ENCODE measurements around the gene ZCCHC4.
A peak's percentile ranks its signal among the peaks of the same experiment; 100 is the strongest.
"Not testable (repeated sequence)": the region's sequence is repeated elsewhere in the genome, so short reads cannot be mapped to it uniquely, and the experiment has no call there.

ZCCHC4 gene

GRCh38 chr4:25321703-25322102 lies 9.1 kb downstream of the ZCCHC4 start:
- DNase-seq = no peak

- not testable (repeated sequence) for DNase-seq
Measured at GRCh38 chr4:25328463-25328862, 15.9 kb downstream of the ZCCHC4 start.

GRCh38 chr4:25330335-25330734 lies 17.8 kb downstream of the ZCCHC4 start:
- no peak for DNase-seq

- DNase-seq = no peak
Measured at GRCh38 chr4:25330905-25331808, 18.6 kb downstream of the ZCCHC4 start.

GRCh38 chr4:25343671-25344070 lies 31.1 kb downstream of the ZCCHC4 start:
- no peak for DNase-seq

GRCh38 chr4:25345744-25346143 lies 33.2 kb downstream of the ZCCHC4 start:
- DNase-seq = no peak

GRCh38 chr4:25346913-25347312 lies 34.3 kb downstream of the ZCCHC4 start:
- no peak for DNase-seq

- DNase-seq = no peak
Measured at GRCh38 chr4:25347473-25347872, 34.9 kb downstream of the ZCCHC4 start.

GRCh38 chr4:25347971-25348370 lies 35.4 kb downstream of the ZCCHC4 start:
- no peak for DNase-seq

- DNase-seq = no peak
Measured at GRCh38 chr4:25350561-25350960, 38.0 kb downstream of the ZCCHC4 start.

GRCh38 chr4:25351777-25352416 lies 39.3 kb downstream of the ZCCHC4 start:
- DNase-seq = no peak

- DNase-seq = no peak
Measured at GRCh38 chr4:25356068-25356467, 43.5 kb downstream of the ZCCHC4 start.

GRCh38 chr4:25358515-25359275 lies 46.1 kb downstream of the ZCCHC4 start:
- DNase-seq = no peak

- DNase-seq = no peak
Measured at GRCh38 chr4:25361253-25361652, 48.7 kb downstream of the ZCCHC4 start.

- DNase-seq = no peak
Measured at GRCh38 chr4:25367004-25367621, 54.5 kb downstream of the ZCCHC4 start.

- DNase-seq = no peak
Measured at GRCh38 chr4:25367877-25368276, 55.3 kb downstream of the ZCCHC4 start.

GRCh38 chr4:25368315-25368714 lies 55.7 kb downstream of the ZCCHC4 start:
- DNase-seq = no peak

GRCh38 chr4:25370242-25370641 lies 57.7 kb downstream of the ZCCHC4 start:
- no peak for DNase-seq

- DNase-seq = not testable (repeated sequence)
Measured at GRCh38 chr4:25372549-25372948, 60.0 kb downstream of the ZCCHC4 start.

GRCh38 chr4:25376754-25377571 lies 64.4 kb downstream of the ZCCHC4 start, which contains the start of gene ANAPC4:
ANAPC4 (plus strand) TSS chr4:25377263; CDS start chr4:25377428, 165 bp downstream.
- DNase-seq = peak; percentile 20 to 39

GRCh38 chr4:25377572-25378436 lies 65.2 kb downstream of the ZCCHC4 start:
- no peak for DNase-seq

Measured in cerebellar nuclear complex (tissue), 1 donor.